GM12878 (cell line): ENCODE measurements around the gene PGC. TPM values are rescaled to one million over a fixed set of nuclear protein-coding genes. Genes with fewer than 3 reads are reported as not detected.

Experiments
- CHD2 ChIP-seq: IDR thresholded peaks from 2 replicates; pipeline ENCODE4 v1.6.1; 2011; ENCODE audit warnings: low read depth, low read length, improper control_type of control experiment, borderline replicate concordance
- EP300 ChIP-seq, 2 experiments: fragments of 150-350 bp in 1 of 2; IDR thresholded peaks; 2 replicates each; pipeline ENCODE4 v1.6.1; 2011 to 2012; ENCODE audit warnings: low read depth in 2 of 2, low read length in 2 of 2, borderline replicate concordance in 1 of 2, improper control_type of control experiment in 1 of 2, inconsistent platforms in 1 of 2; ENCODE audit not compliant: control insufficient read depth in 1 of 2
- MAX ChIP-seq: IDR thresholded peaks from 2 replicates; pipeline ENCODE4 v1.6.1; 2012; ENCODE audit warnings: low read depth, low read length, improper control_type of control experiment
- MLLT1 ChIP-seq: fragments of 450-650 bp; IDR thresholded peaks from 2 replicates; pipeline ENCODE4 v1.6.1; 2016; ENCODE audit warnings: mild to moderate bottlenecking
- NR2F1 ChIP-seq: fragments of 450-650 bp; conservative IDR thresholded peaks from 2 replicates; pipeline ENCODE4 v1.6.1; 2017; ENCODE audit warnings: mild to moderate bottlenecking
- PAX8 ChIP-seq: fragments of 450-650 bp; IDR thresholded peaks from 2 replicates; pipeline ENCODE4 v1.6.1; 2017; ENCODE audit warnings: mild to moderate bottlenecking, moderate library complexity
- REST ChIP-seq: IDR thresholded peaks from 2 replicates; pipeline ENCODE4 v1.6.1; 2012; ENCODE audit warnings: mild to moderate bottlenecking, low read depth, low read length
- SUZ12 ChIP-seq: fragments of 200-600 bp; sonication (generic); IDR thresholded peaks from one replicate; pipeline ENCODE4 v1.6.1; 2018; ENCODE audit warnings: antibody characterized with exemption, mild to moderate bottlenecking; ENCODE audit not compliant: unreplicated experiment
- ZSCAN29 ChIP-seq: fragments of 450-650 bp; IDR thresholded peaks from 2 replicates; pipeline ENCODE4 v1.6.1; 2017; ENCODE audit warnings: mild to moderate bottlenecking, moderate library complexity
- polyA plus RNA-seq, 11 experiments: library from polyadenylated mRNA; depleted of rRNA in 4 of 11; unstranded in 6 of 11; stranded (reverse) in 5 of 11; fragments of >200 nt; fragmentation: Nextera tagmentation in 4 of 11; fragmentation: Illumina TruSeq in 1 of 11; extraction: Ambion mirVana in 4 of 11; extraction: Trizol in 1 of 11; gene quantifications; 1 replicate in 1 of 11; 2 replicates in 10 of 11; pipeline versions ENCODE4 v1.2.1 to v1.2.3, GENCODE V29; 2011 to 2016; ENCODE audit warnings: inconsistent platforms in 2 of 11, missing spikeins in 2 of 11, low read depth in 1 of 11
- total RNA-seq, 4 experiments: library from RNA; depleted of rRNA in 3 of 4; stranded (reverse); fragments of >200 nt in 3 of 4; fragmentation: Illumina TruSeq in 1 of 4; extraction: Trizol in 1 of 4; gene quantifications; 2 replicates each; pipeline versions ENCODE4 v1.2.1 to v1.2.3, GENCODE V29; 2013 to 2021

PGC gene
- total and polyA plus RNA-seq, 10 of the 15 experiments (the other 5 are each of a cell fraction or from before 2014, with no cell fraction given) = 0.26 TPM; not detected in 9

- TF ChIP-seq PAX8 = no peak
- no peak for TF ChIP-seq EP300 (IDR thresholded peaks at IDR 0.05; ENCODE audit: borderline replicate concordance in 1 of 2, control insufficient read depth in 1 of 2, low read depth in 2 of 2, low read length in 2 of 2)
- TF ChIP-seq REST = no peak
- TF ChIP-seq SUZ12 = no peak
- TF ChIP-seq CHD2 = no peak
- no peak for TF ChIP-seq MAX
- TF ChIP-seq NR2F1 = no peak
- no peak for TF ChIP-seq ZSCAN29
- TF ChIP-seq MLLT1 = no peak
- TF ChIP-seq, all 136 proteins: peak for 0
Observed at GRCh38 chr6:41702771-41703494, 44.3 kb downstream of the PGC start (continued).
